ENCODE data around the gene TGM3. TPM values are rescaled to one million over a fixed set of nuclear protein-coding genes. Genes with fewer than 3 reads are reported as not detected.

TGM3 gene
- total RNA-seq, 1 donor, result not detected

DNA sequence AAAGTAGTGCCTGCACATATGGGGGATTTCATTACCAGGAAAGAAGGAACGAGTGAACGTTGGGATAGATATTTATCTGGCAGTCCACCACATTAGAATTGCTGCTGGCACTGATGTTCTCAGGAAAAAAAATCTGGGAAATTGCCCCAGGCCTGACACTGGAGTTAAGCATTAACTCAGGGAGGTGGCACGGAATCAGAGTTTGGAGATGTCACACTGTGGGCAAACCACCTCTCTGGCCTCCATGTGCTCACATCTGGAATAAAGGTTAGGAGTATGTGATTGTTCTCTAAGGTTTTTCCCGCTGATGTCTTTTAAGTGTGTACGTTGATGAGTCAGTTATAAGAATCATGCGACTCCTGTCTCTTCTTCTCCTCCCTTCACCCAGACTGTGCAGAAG, 7.9 kb downstream of the TGM3 start:
- TF ChIP-seq, protein P1, sequence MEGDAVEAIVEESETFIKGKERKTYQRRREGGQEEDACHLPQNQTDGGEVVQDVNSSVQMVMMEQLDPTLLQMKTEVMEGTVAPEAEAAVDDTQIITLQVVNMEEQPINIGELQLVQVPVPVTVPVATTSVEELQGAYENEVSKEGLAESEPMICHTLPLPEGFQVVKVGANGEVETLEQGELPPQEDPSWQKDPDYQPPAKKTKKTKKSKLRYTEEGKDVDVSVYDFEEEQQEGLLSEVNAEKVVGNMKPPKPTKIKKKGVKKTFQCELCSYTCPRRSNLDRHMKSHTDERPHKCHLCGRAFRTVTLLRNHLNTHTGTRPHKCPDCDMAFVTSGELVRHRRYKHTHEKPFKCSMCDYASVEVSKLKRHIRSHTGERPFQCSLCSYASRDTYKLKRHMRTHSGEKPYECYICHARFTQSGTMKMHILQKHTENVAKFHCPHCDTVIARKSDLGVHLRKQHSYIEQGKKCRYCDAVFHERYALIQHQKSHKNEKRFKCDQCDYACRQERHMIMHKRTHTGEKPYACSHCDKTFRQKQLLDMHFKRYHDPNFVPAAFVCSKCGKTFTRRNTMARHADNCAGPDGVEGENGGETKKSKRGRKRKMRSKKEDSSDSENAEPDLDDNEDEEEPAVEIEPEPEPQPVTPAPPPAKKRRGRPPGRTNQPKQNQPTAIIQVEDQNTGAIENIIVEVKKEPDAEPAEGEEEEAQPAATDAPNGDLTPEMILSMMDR (IDR thresholded peaks at IDR 0.05; ENCODE audit: insufficient read depth, low read depth, low read length), result no peak
- H3K4me3 ChIP-seq (ENCODE audit: low read depth, low read length), result no peak overlapping the region
- DNase-seq (ENCODE audit: low read depth), result no peak

DNA sequence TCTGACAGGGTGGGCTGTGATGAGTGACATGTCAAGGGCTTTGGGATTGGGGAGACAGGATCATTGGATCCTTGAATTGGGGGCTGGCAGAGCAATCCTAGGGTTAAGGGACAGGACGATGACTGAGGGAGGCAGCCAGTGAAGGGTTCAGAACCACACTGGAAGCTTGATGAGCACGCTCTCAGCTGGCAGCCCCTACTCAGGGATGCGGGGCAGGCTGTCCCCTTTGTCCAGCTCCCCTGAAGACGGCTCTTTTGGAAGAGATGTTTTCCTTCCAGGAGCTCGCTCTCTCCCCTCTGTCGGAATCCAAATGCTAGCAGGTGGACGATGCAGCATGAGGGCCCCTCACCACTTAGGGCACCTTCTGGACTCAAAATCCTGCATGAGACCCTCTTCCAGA, 8.4 kb downstream of the TGM3 start:
- TF ChIP-seq, protein P1 (IDR thresholded peaks at IDR 0.05; ENCODE audit: insufficient read depth, low read depth, low read length), result no peak
- no peak overlapping the region for H3K4me3 ChIP-seq (ENCODE audit: low read depth, low read length)
- DNase-seq (ENCODE audit: low read depth), result no peak

GRCh38 chr20:2305029-2305428, 9.2 kb downstream of the TGM3 start:
- no peak overlapping the region for H3K4me3 ChIP-seq (ENCODE audit: low read depth, low read length)
- TF ChIP-seq, protein P1 (IDR thresholded peaks at IDR 0.05; ENCODE audit: insufficient read depth, low read depth, low read length), result no peak
- no peak for DNase-seq (ENCODE audit: low read depth)

- TF ChIP-seq, protein P1 (IDR thresholded peaks at IDR 0.05; ENCODE audit: insufficient read depth, low read depth, low read length), result no peak
- no peak for DNase-seq (ENCODE audit: low read depth)
- H3K4me3 ChIP-seq (ENCODE audit: low read depth, low read length), result no peak overlapping the region
These were observed 9.7 kb downstream of the TGM3 start for GRCh38 chr20:2305479-2305878.

GRCh38 chr20:2305946-2306345, 10.1 kb downstream of the TGM3 start:
- TF ChIP-seq, protein P1 (IDR thresholded peaks at IDR 0.05; ENCODE audit: insufficient read depth, low read depth, low read length), result no peak
- H3K4me3 ChIP-seq (ENCODE audit: low read depth, low read length), result no peak overlapping the region
- no peak for DNase-seq (ENCODE audit: low read depth)

DNA sequence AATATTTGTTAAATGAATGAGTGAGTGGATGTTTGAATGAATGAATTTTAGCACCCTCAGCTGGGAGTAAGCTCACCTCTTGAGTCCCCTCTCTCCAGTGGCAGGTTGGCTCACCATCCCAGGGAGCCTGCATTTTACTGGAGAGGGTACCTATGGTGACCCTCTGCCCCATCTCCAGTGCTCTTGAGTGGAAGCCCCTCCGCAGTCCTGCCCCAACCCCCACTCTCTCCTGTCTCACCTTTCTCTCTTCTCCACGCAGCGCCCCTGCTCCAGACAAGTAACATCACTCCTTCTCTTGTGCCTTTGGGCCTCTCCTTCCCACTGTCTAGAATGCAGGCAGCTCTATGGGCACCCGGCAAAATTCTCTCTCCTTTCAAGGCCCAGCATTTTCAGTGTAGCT, 11.3 kb downstream of the TGM3 start:
- H3K4me3 ChIP-seq (ENCODE audit: low read depth, low read length), result no peak overlapping the region

DNA sequence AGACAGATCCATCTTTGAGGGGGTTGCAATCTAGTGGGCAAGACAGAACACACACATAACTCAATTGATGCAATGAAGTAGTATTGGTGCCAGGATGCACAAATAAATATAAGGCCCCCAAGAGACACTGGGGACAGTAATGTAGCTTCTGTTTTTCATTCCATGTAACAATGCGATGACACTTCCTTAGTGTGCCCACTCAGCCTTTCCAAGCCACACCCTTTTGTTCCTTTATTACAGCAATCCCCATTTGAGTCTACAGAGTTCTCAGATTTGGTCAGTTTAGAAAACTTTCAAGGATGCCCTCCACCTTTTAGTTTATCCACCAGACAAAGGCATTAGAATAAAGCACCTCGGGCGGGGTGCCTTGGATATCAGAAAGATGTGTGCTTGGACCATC, 15.5 kb downstream of the TGM3 start:
- TF ChIP-seq, protein P1 (IDR thresholded peaks at IDR 0.05; ENCODE audit: insufficient read depth, low read depth, low read length), result no peak
- DNase-seq (ENCODE audit: low read depth), result no peak
- H3K4me3 ChIP-seq (ENCODE audit: low read depth, low read length), result no peak overlapping the region

More for the DNA sequence above, 11.3 kb downstream of the TGM3 start:
- no peak for DNase-seq (ENCODE audit: low read depth)
- TF ChIP-seq, protein P1 (IDR thresholded peaks at IDR 0.05; ENCODE audit: insufficient read depth, low read depth, low read length), result no peak
